GM23338 (cell line): Measurements from ENCODE around the gene IGSF9B. TPM values are rescaled to one million over a fixed set of nuclear protein-coding genes. Genes with fewer than 3 reads are reported as not detected.

ENCODE experiments used
- ATAC-seq: fragments of 200-7000 bp; cut with Tn5 transposase; 3 replicates; pipeline ENCODE4 v1.9.1; 2020
- DNase-seq: peaks from one replicate; pipeline ENCODE4 v3.0.0-alpha.2; 2015; ENCODE audit warnings: low spot score
- H2AFZ ChIP-seq: fragments of 200-600 bp; sonication (generic); 2 replicates; pipeline ENCODE4 v1.8.0; 2016; ENCODE audit warnings: antibody characterized with exemption, mild to moderate bottlenecking, moderate library complexity
- H3F3A ChIP-seq: fragments of 200-600 bp; sonication (generic); replicated peaks from 2 replicates; pipeline ENCODE4 v1.8.0; 2017; ENCODE audit warnings: antibody characterized with exemption, mixed run types, low read depth
- H3K27ac ChIP-seq: fragments of 200-600 bp; sonication (generic); 2 replicates; pipeline ENCODE4 v1.6.1; 2016; ENCODE audit warnings: low read depth
- H3K27me3 ChIP-seq: fragments of 200-600 bp; sonication (generic); 2 replicates; pipeline ENCODE4 v1.8.0; 2016; ENCODE audit warnings: mild to moderate bottlenecking, mixed run types, moderate library complexity; ENCODE audit not compliant: insufficient read depth
- H3K36me3 ChIP-seq: fragments of 200-600 bp; sonication (generic); 2 replicates; pipeline ENCODE4 v1.8.0; 2016; ENCODE audit warnings: mild to moderate bottlenecking; ENCODE audit not compliant: insufficient read depth
- H3K4me1 ChIP-seq: fragments of 200-600 bp; sonication (generic); 2 replicates; pipeline ENCODE4 v1.8.0; 2016; ENCODE audit warnings: mild to moderate bottlenecking, moderate library complexity; ENCODE audit not compliant: insufficient read depth
- H3K4me2 ChIP-seq: fragments of 200-600 bp; sonication (generic); 2 replicates; pipeline ENCODE4 v1.7.1; 2017; ENCODE audit warnings: mixed run types
- H3K4me3 ChIP-seq: fragments of 200-600 bp; sonication (generic); 2 replicates; pipeline ENCODE4 v1.6.1; 2016; ENCODE audit warnings: mixed run types
- H3K79me2 ChIP-seq: fragments of 200-600 bp; sonication (generic); replicated peaks from 2 replicates; pipeline ENCODE4 v1.8.0; 2017; ENCODE audit warnings: mild to moderate bottlenecking; ENCODE audit not compliant: insufficient read depth
- H3K9me2 ChIP-seq: fragments of 200-600 bp; sonication (generic); 2 replicates; pipeline ENCODE4 v1.8.0; 2017; ENCODE audit not compliant: insufficient read depth
- H4K20me1 ChIP-seq: fragments of 200-600 bp; sonication (generic); replicated peaks from 2 replicates; pipeline ENCODE4 v1.8.0; 2017; ENCODE audit warnings: mild to moderate bottlenecking; ENCODE audit not compliant: insufficient read depth
- H3K27ac Mint-ChIP-seq: 2 replicates; pipeline ENCODE4 v1.8.0; 2020; ENCODE audit warnings: inconsistent platforms, mild to moderate bottlenecking, moderate library complexity, mixed read lengths
- H3K27me3 Mint-ChIP-seq: 3 replicates; pipeline ENCODE4 v1.8.0; 2022; ENCODE audit warnings: low read depth, mild to moderate bottlenecking, moderate library complexity, mixed read lengths, inconsistent platforms; ENCODE audit not compliant: insufficient read depth, poor library complexity
- H3K36me3 Mint-ChIP-seq: 3 replicates; pipeline ENCODE4 v1.8.0; 2021; ENCODE audit warnings: low read depth, mild to moderate bottlenecking, inconsistent platforms, moderate library complexity, mixed read lengths
- H3K4me1 Mint-ChIP-seq: 3 replicates; pipeline ENCODE4 v1.8.0; 2020; ENCODE audit warnings: mild to moderate bottlenecking, inconsistent platforms, mixed read lengths
- H3K4me3 Mint-ChIP-seq: 3 replicates; pipeline ENCODE4 v1.8.0; 2021; ENCODE audit warnings: moderate library complexity, mild to moderate bottlenecking, inconsistent platforms, mixed read lengths
- H3K9me3 Mint-ChIP-seq: 3 replicates; pipeline ENCODE4 v1.8.0; 2020; ENCODE audit warnings: moderate library complexity, mild to moderate bottlenecking, inconsistent platforms, mixed read lengths
- CREB1 ChIP-seq: fragments of 250-450 bp; sonication (Bioruptor Pico); IDR thresholded peaks from 2 replicates; pipeline ENCODE4 v1.5.0; 2020; ENCODE audit warnings: low read depth, mild to moderate bottlenecking, moderate library complexity
- EZH2phosphoT487 ChIP-seq: fragments of 200-600 bp; sonication (generic); IDR thresholded peaks from one replicate; pipeline ENCODE4 v1.8.1; 2018; ENCODE audit warnings: antibody characterized with exemption; ENCODE audit not compliant: unreplicated experiment
- NANOG ChIP-seq: IDR thresholded peaks from 2 replicates; pipeline ENCODE4 v1.6.1; 2016; ENCODE audit warnings: antibody characterized with exemption, borderline replicate concordance
- POLR2AphosphoS5 ChIP-seq: IDR thresholded peaks from 2 replicates; pipeline ENCODE4 v1.6.1; 2016; ENCODE audit warnings: antibody characterized with exemption, low read depth
- ZNF114 ChIP-seq: fragments of 250-450 bp; sonication (Bioruptor Pico); IDR thresholded peaks from 2 replicates; pipeline ENCODE4 v1.5.0; 2020; ENCODE audit warnings: mild to moderate bottlenecking, moderate library complexity
- ZNF331 ChIP-seq: fragments of 250-450 bp; sonication (Bioruptor Pico); IDR thresholded peaks from 2 replicates; pipeline ENCODE4 v1.5.0; 2020; ENCODE audit warnings: low read depth, mild to moderate bottlenecking, moderate library complexity
- polyA plus RNA-seq: library from polyadenylated mRNA; unstranded; fragments of >200 nt; fragmentation: Nextera tagmentation; extraction: Ambion mirVana; gene quantifications from 2 replicates; pipeline ENCODE4 v1.2.1, GENCODE V29; 2016
- total RNA-seq: library from RNA; depleted of rRNA; stranded (reverse); fragments of >200 nt; shearing (Covaris generic); gene quantifications from 2 replicates; pipeline ENCODE4 v1.2.3, GENCODE V29; 2014
- TF ChIP-seq, protein P1 (sequence below), 2 experiments: fragments of 200-600 bp in 1 of 2; sonication (generic) in 1 of 2; conservative IDR thresholded peaks; 2 replicates each; pipeline versions ENCODE4 v1.5.1 to v1.6.1; 2016 to 2017; ENCODE audit warnings: antibody characterized with exemption in 2 of 2, low read depth in 2 of 2, mild to moderate bottlenecking in 2 of 2, moderate library complexity in 1 of 2
- TF ChIP-seq, protein P2 (sequence below): IDR thresholded peaks from one replicate; pipeline ENCODE4 v1.6.1; 2018; ENCODE audit warnings: antibody characterized with exemption; ENCODE audit not compliant: unreplicated experiment

IGSF9B gene
- total and polyA plus RNA-seq, 2 experiments from 2014 or later: 8.7 to 51.2 TPM

DNA sequence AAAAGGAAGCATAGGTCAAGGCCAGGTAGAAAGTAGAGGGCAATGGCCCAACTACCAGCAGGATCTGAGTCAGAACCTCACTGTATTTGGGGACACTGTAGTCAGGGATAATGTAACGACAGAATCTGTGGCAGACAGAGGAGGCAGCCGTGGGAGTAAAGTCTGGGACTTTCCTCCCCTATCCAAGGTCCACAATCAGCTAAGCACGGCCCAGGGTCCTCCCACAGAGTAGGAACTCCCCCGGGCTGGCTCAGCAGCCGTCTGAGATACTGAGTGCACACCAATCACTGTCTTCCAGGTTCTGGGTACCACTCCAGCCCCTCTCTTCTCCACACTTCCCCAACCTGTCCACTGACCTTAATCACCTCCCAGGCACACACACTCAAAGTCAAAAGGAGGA, 3.2 kb downstream of the IGSF9B start (continued):
- TF ChIP-seq, protein P1, sequence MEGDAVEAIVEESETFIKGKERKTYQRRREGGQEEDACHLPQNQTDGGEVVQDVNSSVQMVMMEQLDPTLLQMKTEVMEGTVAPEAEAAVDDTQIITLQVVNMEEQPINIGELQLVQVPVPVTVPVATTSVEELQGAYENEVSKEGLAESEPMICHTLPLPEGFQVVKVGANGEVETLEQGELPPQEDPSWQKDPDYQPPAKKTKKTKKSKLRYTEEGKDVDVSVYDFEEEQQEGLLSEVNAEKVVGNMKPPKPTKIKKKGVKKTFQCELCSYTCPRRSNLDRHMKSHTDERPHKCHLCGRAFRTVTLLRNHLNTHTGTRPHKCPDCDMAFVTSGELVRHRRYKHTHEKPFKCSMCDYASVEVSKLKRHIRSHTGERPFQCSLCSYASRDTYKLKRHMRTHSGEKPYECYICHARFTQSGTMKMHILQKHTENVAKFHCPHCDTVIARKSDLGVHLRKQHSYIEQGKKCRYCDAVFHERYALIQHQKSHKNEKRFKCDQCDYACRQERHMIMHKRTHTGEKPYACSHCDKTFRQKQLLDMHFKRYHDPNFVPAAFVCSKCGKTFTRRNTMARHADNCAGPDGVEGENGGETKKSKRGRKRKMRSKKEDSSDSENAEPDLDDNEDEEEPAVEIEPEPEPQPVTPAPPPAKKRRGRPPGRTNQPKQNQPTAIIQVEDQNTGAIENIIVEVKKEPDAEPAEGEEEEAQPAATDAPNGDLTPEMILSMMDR (conservative IDR thresholded peaks at IDR 0.05; ENCODE audit: low read depth in 2 of 2): no peak
- TF ChIP-seq EZH2phosphoT487 (no peak), NANOG (no peak), POLR2AphosphoS5 (no peak), ZNF114 (CRISPR knock-in tag) (no peak)
- TF ChIP-seq, protein P2, sequence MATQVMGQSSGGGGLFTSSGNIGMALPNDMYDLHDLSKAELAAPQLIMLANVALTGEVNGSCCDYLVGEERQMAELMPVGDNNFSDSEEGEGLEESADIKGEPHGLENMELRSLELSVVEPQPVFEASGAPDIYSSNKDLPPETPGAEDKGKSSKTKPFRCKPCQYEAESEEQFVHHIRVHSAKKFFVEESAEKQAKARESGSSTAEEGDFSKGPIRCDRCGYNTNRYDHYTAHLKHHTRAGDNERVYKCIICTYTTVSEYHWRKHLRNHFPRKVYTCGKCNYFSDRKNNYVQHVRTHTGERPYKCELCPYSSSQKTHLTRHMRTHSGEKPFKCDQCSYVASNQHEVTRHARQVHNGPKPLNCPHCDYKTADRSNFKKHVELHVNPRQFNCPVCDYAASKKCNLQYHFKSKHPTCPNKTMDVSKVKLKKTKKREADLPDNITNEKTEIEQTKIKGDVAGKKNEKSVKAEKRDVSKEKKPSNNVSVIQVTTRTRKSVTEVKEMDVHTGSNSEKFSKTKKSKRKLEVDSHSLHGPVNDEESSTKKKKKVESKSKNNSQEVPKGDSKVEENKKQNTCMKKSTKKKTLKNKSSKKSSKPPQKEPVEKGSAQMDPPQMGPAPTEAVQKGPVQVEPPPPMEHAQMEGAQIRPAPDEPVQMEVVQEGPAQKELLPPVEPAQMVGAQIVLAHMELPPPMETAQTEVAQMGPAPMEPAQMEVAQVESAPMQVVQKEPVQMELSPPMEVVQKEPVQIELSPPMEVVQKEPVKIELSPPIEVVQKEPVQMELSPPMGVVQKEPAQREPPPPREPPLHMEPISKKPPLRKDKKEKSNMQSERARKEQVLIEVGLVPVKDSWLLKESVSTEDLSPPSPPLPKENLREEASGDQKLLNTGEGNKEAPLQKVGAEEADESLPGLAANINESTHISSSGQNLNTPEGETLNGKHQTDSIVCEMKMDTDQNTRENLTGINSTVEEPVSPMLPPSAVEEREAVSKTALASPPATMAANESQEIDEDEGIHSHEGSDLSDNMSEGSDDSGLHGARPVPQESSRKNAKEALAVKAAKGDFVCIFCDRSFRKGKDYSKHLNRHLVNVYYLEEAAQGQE: no peak

DNA sequence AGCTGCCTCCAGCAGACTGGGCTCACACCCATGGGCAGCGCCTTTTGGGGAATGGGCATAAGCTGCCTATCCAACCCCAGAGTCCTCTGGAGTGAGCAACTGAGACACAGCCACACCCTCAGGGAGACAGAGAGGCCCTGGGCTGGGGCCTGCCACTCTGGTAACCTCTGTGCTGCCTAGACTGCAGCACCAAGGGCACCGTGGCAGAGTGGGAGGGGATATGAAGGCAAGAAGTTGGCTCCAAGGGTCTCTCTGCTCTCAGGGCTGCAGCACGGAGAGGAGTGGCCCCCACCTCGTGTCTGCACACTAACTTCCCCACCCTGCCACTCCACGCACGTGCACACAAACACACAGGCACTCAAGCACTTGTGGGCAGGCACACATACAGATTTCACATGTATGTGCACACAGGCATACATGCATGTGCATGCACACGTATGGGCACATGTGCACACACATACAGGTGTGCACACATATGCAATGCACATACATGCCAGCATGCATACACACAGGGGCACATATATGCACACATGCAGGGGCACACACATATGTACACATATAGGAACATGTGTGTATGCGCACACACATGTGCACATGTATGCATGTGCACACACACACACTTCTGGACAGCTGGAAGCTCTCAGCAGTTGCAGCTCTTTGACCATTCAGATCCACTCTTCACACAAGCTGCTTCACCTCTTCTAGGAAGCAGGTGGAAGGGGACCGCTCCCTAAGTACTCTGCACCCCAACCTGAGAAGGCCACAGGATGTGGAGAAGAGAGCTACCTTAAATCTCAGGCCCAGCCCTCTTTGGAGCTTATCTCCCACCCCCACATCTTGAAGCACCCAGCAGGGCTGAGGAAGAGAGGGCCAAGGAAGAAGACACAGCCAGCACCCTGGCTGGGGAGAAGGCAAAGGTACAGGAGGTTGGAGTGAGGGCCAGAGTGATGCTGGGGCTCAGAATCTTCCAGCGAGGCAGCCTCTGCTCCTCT, 4.3 kb downstream of the IGSF9B start:
- Mint-ChIP-seq H3K4me1 (peaks cover 80% of the 10 kb centered on the region), H3K4me3 (peak overlapping the region; percentile 28; the same call in 1 of the 3 replicates), H3K27ac (peak overlapping the region; percentile 83), H3K9me3 (peaks cover under 1% of the 10 kb centered on the region; the same call in 2 of the 3 replicates), H3K36me3 (peaks cover 8% of the 10 kb centered on the region; the same call in 1 of the 3 replicates), H3K27me3 (peaks cover 41% of the 10 kb centered on the region)
- no peak for ATAC-seq
- DNase-seq: no peak
- Histone ChIP-seq H2AFZ (no peak overlapping the region), H3F3A (no peaks in the 10 kb centered on the region; the same call in 1 of the 2 replicates), H3K79me2 (peaks cover 75% of the 10 kb centered on the region), H3K9me2 (no peaks in the 10 kb centered on the region), H4K20me1 (peaks cover 44% of the 10 kb centered on the region), H3K36me3 (no peaks in the 10 kb centered on the region), H3K27ac (peak overlapping the region; percentile 85), H3K4me3 (peak overlapping the region; percentile 45; the same call in 1 of the 2 replicates), H3K4me2 (peak overlapping the region; percentile 78), H3K4me1 (peaks cover 71% of the 10 kb centered on the region), H3K27me3 (peaks cover 17% of the 10 kb centered on the region)
- TF ChIP-seq ZNF331 (CRISPR knock-in tag) (no peak), ZNF114 (CRISPR knock-in tag) (no peak), NANOG (no peak), CREB1 (CRISPR knock-in tag) (no peak)
- TF ChIP-seq, protein P1 (conservative IDR thresholded peaks at IDR 0.05; ENCODE audit: low read depth in 2 of 2): no peak
